ENCODE measurements around the gene FBN1.

FBN1 gene

DNA sequence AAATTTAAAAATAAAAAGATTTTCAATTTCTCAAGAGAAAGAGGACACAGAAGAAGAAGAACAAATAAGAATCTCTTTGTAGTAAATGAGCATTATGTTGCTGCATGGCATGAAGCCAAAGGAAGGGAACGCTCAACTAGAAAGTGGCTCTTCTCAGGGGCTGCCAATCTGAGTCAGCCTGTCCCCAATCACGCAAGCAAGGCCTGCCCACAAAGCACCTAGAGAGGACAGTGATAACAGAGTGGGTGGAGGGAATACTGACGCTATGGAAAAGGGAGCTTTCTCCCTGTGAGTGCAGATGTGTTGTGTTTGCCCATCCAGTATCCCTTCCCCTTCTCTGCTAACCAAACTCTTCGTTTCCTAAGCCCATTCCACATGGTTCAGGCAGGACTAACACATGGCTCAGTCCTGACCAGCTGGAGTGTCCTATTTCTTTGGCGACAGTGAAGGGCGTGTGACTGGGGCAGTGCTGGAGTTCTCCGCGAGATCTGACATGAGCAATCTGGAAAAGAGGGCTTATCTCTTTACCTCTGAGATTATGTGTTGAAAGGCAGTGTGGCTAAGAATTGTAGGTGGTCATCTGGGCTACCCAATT is 14.2 kb downstream of the FBN1 start:
- TF ChIP-seq, protein P1, sequence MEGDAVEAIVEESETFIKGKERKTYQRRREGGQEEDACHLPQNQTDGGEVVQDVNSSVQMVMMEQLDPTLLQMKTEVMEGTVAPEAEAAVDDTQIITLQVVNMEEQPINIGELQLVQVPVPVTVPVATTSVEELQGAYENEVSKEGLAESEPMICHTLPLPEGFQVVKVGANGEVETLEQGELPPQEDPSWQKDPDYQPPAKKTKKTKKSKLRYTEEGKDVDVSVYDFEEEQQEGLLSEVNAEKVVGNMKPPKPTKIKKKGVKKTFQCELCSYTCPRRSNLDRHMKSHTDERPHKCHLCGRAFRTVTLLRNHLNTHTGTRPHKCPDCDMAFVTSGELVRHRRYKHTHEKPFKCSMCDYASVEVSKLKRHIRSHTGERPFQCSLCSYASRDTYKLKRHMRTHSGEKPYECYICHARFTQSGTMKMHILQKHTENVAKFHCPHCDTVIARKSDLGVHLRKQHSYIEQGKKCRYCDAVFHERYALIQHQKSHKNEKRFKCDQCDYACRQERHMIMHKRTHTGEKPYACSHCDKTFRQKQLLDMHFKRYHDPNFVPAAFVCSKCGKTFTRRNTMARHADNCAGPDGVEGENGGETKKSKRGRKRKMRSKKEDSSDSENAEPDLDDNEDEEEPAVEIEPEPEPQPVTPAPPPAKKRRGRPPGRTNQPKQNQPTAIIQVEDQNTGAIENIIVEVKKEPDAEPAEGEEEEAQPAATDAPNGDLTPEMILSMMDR (IDR thresholded peaks at IDR 0.05): no peak

DNA sequence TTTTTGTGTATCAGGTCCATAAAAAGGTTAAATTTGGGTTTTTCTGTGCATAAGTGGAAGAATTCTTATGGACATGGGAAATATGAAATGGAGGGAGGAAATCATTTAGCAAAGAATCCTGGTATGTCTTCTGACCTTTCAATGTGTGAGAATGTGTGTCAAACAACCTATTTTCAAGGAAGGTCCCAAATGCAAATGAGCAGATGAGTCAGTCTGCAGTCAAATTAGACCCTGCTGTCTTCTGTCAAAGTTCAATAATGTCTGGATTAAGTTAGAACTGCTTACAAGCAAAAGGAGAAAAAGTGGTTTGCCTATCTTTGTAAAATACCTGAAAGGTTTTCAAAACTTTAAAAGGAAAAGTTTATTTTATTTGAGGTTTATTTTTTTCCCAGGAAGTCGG is 15.3 kb downstream of the FBN1 start:
- TF ChIP-seq, protein P1 (IDR thresholded peaks at IDR 0.05): no peak

DNA sequence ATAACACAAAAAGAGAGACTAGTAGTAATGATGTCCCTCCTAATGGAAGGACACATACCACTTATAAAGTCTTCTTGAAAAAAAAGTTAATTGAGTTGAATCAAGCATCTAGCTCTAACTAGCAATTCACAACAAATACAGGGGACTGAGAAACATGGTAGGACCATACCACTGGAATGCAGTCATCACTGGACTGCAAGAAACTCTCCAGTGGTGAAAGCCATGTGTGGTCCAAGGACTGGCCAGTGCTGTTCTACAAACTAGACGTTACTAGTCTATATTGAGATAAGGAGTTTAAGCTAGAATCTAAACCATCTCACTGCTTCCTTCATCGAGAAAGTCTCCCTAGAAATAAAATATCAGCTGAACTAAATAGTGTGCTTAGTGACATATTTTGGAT is 16.7 kb downstream of the FBN1 start:
- TF ChIP-seq, protein P1 (IDR thresholded peaks at IDR 0.05): no peak

DNA sequence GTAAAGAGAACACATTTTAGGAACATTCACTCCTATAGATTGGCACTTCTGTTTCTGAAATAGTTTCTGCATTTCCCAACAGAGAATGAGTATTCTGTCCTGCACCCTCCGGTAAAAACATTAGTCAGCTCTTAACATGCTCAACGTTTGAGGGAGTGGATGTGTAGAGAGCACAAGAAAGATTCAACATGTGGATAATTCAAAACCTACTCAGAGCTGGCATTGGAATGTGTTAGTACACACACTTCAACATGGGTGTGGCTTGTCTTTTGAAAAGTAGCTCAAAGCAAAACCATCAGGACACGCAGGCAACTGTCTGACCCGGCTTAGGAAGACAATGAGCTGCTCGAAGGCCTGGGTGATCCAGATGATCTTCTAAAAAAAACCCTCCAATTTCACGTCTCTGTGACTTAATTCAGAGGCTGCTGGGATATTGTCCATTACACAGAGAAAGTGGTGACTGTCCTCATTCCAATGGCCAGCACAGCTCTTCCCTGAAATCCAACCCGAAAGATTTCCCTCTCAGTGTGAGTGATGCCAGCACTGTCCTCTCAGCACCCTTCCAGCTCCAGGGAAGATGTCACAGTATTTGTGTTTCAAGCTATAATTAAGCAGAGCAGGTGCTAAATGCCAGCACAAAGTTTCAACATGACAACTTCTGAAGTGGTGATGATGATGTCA is 18.1 kb downstream of the FBN1 start:
- TF ChIP-seq, protein P1 (IDR thresholded peaks at IDR 0.05): no peak

DNA sequence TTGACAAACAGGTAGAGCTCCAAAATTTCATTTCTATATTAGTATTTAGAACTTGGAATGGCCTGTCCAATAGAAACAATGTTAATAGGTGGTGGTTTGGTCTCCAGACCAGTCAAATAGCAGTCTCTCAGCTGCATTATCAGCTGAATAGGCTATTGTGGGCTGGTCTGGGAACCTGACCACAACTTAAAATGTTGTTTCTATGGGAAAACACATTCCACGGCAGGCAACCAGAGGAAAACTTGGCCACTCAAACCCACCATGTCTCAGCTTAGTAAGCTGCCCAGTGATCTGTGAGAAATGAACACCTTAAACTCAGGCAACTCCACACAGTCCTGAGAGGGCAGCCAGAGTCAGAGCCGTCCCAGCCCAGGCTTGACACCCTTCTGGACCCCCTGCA is 20.4 kb downstream of the FBN1 start:
- TF ChIP-seq, protein P1 (IDR thresholded peaks at IDR 0.05): no peak

DNA sequence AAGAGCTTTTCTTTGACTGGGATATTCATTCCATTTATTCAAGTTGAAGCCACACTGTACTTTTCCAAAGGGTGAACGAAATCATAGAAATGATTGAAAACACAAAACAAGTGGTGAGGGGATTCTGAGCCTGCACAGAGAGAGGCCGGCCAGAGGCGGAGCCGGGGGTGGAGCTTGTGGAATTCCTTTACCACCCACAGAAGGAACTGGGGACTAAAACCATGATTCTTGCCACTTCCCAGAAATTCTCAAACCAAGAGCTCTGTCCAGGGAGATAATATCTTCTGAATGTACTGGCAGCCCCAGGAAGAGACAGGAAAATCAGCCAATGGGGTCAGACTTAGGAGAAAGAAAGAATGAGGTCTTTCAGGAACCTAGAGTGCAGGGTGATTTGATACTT is 20.8 kb downstream of the FBN1 start:
- TF ChIP-seq, protein P1 (IDR thresholded peaks at IDR 0.05): no peak

DNA sequence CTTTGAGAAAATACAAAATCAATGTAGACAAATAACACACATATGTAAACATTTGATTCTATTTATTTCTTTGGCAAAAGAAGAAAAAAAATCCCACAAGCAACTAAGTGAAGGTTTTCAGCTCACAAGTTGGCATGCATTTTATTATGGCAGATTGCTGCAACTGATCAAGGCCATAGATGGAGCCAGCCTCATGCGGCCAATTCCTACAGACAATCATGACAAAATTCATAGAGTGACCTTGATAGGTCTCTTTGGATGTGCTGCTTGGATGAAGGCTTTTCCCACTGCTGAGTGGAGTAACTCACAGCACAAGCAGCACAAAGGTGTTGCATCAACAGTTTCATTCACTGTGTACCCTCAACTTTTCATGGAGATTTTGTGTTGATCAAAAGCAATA is 22.1 kb downstream of the FBN1 start:
- TF ChIP-seq, protein P1 (IDR thresholded peaks at IDR 0.05): no peak

Measured in LNCAP (cell line).